Muscle of leg (tissue), 11 donors: Measurements from ENCODE around the gene RECQL5. TPM values are rescaled to one million over a fixed set of nuclear protein-coding genes. Genes with fewer than 3 reads are reported as not detected.
A peak's percentile ranks its signal among the peaks of the same experiment; 100 is the strongest.

Experiments
- DNase-seq: peaks from one replicate; pipeline ENCODE4 v3.0.0; 2013
- H3K27ac ChIP-seq: one replicate; pipeline ENCODE4 v1.5.1; 2013; ENCODE audit warnings: mild to moderate bottlenecking, low read length, control low read depth
- H3K27me3 ChIP-seq: one replicate; pipeline ENCODE4 v1.6.1; 2013; ENCODE audit warnings: low read length; ENCODE audit not compliant: control insufficient read depth, insufficient read depth
- H3K36me3 ChIP-seq: one replicate; pipeline ENCODE4 v1.6.1; 2013; ENCODE audit warnings: low read length; ENCODE audit not compliant: control insufficient read depth, insufficient read depth
- H3K4me1 ChIP-seq: one replicate; pipeline ENCODE4 v1.6.1; 2013; ENCODE audit warnings: low read length; ENCODE audit not compliant: control insufficient read depth, insufficient read depth
- H3K4me3 ChIP-seq: one replicate; pipeline ENCODE4 v1.5.1; 2013; ENCODE audit warnings: low read length, control low read depth
- H3K9me3 ChIP-seq: replicated peaks from 2 replicates; pipeline ENCODE4 v1.6.1; 2013; ENCODE audit warnings: low read depth, low read length; ENCODE audit not compliant: control insufficient read depth
- WGBS: methylation state at CpG from one replicate; pipeline ENCODE4 v1.1.5; 2013; ENCODE audit warnings: missing lambda C conversion rate; ENCODE audit not compliant: insufficient coverage; 5-methylcytosine and 5-hydroxymethylcytosine counted together
- polyA plus RNA-seq, 8 donors: library from polyadenylated mRNA; unstranded; fragments of 120-200 nt; gene quantifications; one replicate each; pipeline versions ENCODE4 v1.2.1 to v1.2.3, GENCODE V29; 2013; ENCODE audit warnings: inconsistent platforms in 1 of 8, low replicate concordance in 1 of 8; ENCODE audit not compliant: insufficient read length in 8 of 8, insufficient read depth in 1 of 8
- total RNA-seq: library from RNA; stranded (reverse); fragments of 120-200 nt; gene quantifications from one replicate; pipeline ENCODE4 v1.2.4, GENCODE V29; 2013

RECQL5 gene
- total and polyA plus RNA-seq, 9 donors, result 12.0 to 20.8 (median 15.9) TPM

DNA sequence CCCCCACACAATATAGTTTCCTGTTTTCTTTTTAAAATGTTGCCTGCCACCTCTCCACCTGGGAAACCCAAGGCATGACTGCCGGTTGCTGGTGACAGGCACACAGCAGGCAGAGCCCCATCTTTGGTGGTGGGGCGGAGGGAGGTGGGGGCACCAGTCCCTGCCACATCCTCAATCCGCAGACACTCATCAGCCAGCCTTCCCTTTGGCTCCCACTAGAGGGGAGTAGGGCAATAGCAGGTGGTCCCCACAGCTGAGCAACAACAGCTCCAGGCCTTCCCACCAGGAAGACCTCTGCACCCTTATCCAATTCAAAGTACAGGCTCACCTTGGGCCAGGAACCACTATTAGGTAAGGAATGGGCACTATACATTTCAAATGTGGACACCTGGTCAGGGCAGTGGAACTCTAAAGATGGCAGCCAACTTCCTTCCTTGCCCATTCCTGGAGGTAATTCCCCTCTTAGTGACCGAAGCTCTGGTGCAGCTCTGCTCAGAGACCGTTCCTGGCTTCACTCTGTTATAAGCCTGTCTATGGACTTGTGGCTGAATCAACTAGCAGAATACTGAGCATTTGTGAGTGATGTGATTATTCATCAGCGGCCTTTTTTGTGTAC is 13.9 kb downstream of the RECQL5 start:
- DNase-seq, result peak; percentile 50
- Histone ChIP-seq H3K27ac (no peak overlapping the region), H3K9me3 (no peaks in the 10 kb centered on the region), H3K36me3 (peaks cover 56% of the 10 kb centered on the region), H3K4me1 (no peaks in the 10 kb centered on the region), H3K4me3 (no peak overlapping the region), H3K27me3 (no peaks in the 10 kb centered on the region)
- WGBS, result 40% methylated on average over 1 of the region's 6 CpGs

- WGBS, result 93% methylated on average over 2 of the region's 5 CpGs
- no peak for DNase-seq
- Histone ChIP-seq H3K4me1 (no peaks in the 10 kb centered on the region), H3K27me3 (no peaks in the 10 kb centered on the region), H3K9me3 (no peaks in the 10 kb centered on the region), H3K27ac (no peak overlapping the region), H3K36me3 (peaks cover 60% of the 10 kb centered on the region), H3K4me3 (no peak overlapping the region)
Observed at GRCh38 chr17:75652341-75652740, 14.6 kb downstream of the RECQL5 start.

DNA sequence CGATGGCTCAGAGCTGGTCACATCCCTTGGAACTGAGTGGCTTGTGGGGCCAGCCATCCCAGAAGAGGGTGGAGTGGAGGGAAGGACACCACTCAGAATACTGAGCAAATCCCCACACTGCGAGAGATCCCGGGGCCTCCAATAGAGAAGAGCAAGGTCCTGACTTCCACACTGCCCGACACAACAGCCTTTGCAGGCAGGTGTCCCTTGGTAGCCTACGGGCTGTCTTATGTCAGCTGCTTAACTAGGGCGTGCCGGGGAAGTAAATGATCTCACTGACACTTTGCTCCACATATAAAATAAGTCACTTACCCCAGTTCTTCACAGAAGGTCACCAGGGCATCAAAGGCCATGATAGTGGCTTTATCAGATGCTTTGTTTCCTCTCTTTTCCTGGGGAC is 16.1 kb downstream of the RECQL5 start:
- Histone ChIP-seq H3K4me1 (peaks cover 3% of the 10 kb centered on the region), H3K27me3 (no peaks in the 10 kb centered on the region), H3K4me3 (no peak overlapping the region), H3K27ac (no peak overlapping the region), H3K36me3 (peaks cover 62% of the 10 kb centered on the region), H3K9me3 (no peaks in the 10 kb centered on the region)
- no peak for DNase-seq
- WGBS, result 85% methylated on average over 5 of the region's 7 CpGs

DNA sequence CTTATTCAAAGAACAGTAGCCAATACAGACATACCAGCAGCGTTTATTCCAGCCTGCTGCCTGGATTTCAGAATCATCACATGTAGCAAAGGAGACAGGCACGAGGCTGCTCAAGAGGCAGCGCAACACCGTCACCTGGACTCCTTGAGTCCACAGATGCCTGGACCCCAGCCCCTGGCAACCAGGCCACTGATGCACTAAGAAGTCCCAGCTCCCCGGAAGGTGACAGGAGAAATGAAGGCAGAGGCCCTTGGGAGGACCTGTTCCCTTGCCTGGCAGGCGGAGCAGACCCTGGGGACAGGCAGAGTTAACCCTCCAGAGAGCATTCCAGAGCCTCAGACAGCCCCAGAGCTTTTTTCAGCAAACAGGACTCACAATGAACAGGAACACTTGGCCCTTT is 17.3 kb downstream of the RECQL5 start:
- Histone ChIP-seq H3K27me3 (no peaks in the 10 kb centered on the region), H3K27ac (no peak overlapping the region), H3K4me1 (peaks cover 3% of the 10 kb centered on the region), H3K9me3 (no peaks in the 10 kb centered on the region), H3K36me3 (peaks cover 62% of the 10 kb centered on the region), H3K4me3 (no peak overlapping the region)
- 92% methylated on average over 6 of the region's 6 CpGs for WGBS
- no peak for DNase-seq

DNA sequence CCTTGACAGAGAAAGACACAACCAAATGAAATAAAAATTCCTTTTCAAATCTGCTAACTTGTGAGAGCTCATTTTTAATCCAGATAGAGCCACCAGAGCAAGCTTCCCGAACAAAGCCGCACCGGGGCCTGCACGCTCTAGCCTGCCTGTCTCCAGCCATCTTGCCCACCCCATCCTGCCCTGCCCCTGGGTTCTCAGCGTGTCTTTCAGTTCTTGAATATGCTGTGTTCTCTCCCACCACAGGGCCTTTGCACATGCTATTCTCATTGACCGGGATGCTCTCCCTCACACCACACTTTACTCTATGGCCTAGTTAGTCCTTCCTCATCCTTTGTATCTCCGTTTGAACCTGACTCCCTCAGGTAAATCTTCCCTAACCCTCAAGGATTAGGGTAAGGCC is 19.0 kb downstream of the RECQL5 start:
- H3K36me3 ChIP-seq, result peaks cover 65% of the 10 kb centered on the region
- 97% methylated on average over 5 of the region's 7 CpGs for WGBS

GRCh38 chr17:75647061-75647460 is 19.9 kb downstream of the RECQL5 start:
- WGBS, result 91% methylated on average over 7 of the region's 7 CpGs
- Histone ChIP-seq H3K27ac (no peak overlapping the region), H3K4me3 (no peak overlapping the region), H3K27me3 (no peaks in the 10 kb centered on the region), H3K4me1 (peaks cover 3% of the 10 kb centered on the region), H3K36me3 (peaks cover 57% of the 10 kb centered on the region), H3K9me3 (no peaks in the 10 kb centered on the region)
- no peak for DNase-seq

More for the DNA sequence above, 19.0 kb downstream of the RECQL5 start:
- no peak overlapping the region for H3K4me3 ChIP-seq
- no peak for DNase-seq
- H3K27me3 ChIP-seq, result no peaks in the 10 kb centered on the region
- H3K4me1 ChIP-seq, result peaks cover 3% of the 10 kb centered on the region
- no peak overlapping the region for H3K27ac ChIP-seq
- H3K9me3 ChIP-seq, result no peaks in the 10 kb centered on the region

DNA sequence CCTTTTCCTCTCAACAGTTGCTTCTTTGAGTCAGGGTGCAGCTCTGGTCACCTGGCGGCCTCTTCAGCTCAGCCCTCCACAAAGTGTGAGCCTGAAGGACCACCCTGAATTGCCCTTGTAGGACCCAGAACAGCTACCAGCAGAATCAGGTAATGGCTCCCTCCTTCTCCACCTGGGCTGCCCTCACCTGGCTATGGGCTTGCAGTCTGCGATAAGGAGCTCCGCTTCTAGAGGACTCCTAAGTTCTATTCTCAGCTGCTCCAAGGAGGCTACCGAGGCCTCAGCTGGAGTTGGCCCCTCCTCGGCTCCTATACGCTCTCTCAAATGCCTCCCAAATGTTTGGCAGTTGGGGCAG is 20.3 kb downstream of the RECQL5 start:
- no peak overlapping the region for H3K4me3 ChIP-seq
- H3K9me3 ChIP-seq, result no peaks in the 10 kb centered on the region
- H3K27me3 ChIP-seq, result no peaks in the 10 kb centered on the region
- H3K36me3 ChIP-seq, result peaks cover 54% of the 10 kb centered on the region
- H3K27ac ChIP-seq, result no peak overlapping the region
- peaks cover 4% of the 10 kb centered on the region for H3K4me1 ChIP-seq
- 87% methylated on average over 4 of the region's 6 CpGs for WGBS
- no peak for DNase-seq

- DNase-seq, result no peak
- Histone ChIP-seq H3K27ac (no peak overlapping the region), H3K4me1 (peaks cover 5% of the 10 kb centered on the region), H3K36me3 (peaks cover 53% of the 10 kb centered on the region), H3K4me3 (no peak overlapping the region), H3K27me3 (no peaks in the 10 kb centered on the region), H3K9me3 (no peaks in the 10 kb centered on the region)
- WGBS, result 70% methylated on average over 15 of the region's 17 CpGs
Observed at GRCh38 chr17:75645889-75646637, 20.9 kb downstream of the RECQL5 start.

- Histone ChIP-seq H3K27me3 (no peaks in the 10 kb centered on the region), H3K9me3 (no peaks in the 10 kb centered on the region), H3K4me3 (no peak overlapping the region), H3K36me3 (peaks cover 50% of the 10 kb centered on the region), H3K27ac (no peak overlapping the region), H3K4me1 (peaks cover 5% of the 10 kb centered on the region)
- DNase-seq, result no peak
- 71% methylated on average over 4 of the region's 7 CpGs for WGBS
Observed at GRCh38 chr17:75645501-75645888, 21.5 kb downstream of the RECQL5 start.

DNA sequence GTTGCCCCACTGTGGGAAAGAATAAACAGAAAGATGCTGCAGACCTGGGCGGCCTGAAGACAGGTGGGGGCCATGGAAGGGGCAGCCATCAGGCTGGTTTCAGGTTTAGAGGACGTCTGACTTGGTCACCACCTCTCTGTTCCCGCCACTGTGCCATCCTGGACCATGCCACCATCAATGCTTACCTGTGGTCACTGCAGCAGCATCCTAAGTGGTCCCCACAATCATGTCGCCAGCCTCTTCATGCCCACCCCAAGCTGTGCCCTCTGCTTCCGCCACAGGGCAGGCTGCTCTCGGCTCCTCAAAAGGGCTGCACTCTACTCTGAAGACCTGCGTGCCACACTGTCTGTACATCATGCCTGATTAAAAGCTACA is 23.3 kb downstream of the RECQL5 start:
- H3K36me3 ChIP-seq, result peaks cover 39% of the 10 kb centered on the region
- no peak overlapping the region for H3K4me3 ChIP-seq
- peaks cover 12% of the 10 kb centered on the region for H3K4me1 ChIP-seq
- no peak for DNase-seq
- no peak overlapping the region for H3K27ac ChIP-seq
- WGBS, result 90% methylated on average over 7 of the region's 7 CpGs
- H3K9me3 ChIP-seq, result no peaks in the 10 kb centered on the region
- H3K27me3 ChIP-seq, result no peaks in the 10 kb centered on the region
